ENCODE results near the gene HHAT.

Gene HHAT

GRCh38 chr1:210361665-210362064 is 33.0 kb downstream of the HHAT start:
- no peak for DNase-seq

- no peak for DNase-seq
These were observed 33.8 kb downstream of the HHAT start for GRCh38 chr1:210362526-210362925.

- DNase-seq: no peak
These were observed 34.4 kb downstream of the HHAT start for GRCh38 chr1:210363119-210363518.

GRCh38 chr1:210364479-210364878 is 35.8 kb downstream of the HHAT start:
- no peak for DNase-seq

DNA sequence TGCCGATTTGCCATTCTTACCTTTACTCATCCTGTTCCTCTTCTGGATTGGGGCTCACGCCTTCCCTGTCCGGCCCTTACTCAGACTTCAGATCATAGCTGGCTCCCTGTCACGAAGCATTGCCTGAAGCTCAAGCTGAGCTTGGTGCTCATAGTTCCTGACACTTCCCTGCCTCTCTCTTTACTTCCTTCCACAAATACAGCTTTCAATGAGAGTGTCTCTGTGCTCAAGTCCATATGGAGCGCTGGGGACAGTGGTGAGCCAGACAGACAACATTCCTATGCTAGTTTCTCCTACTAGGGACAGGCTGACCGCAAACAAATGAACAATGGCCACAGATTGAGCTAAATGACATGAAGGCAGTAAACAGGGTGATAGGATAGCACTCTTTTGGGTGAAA is 38.1 kb downstream of the HHAT start:
- no peak for DNase-seq

GRCh38 chr1:210367566-210367965 is 38.9 kb downstream of the HHAT start:
- DNase-seq: no peak

DNA sequence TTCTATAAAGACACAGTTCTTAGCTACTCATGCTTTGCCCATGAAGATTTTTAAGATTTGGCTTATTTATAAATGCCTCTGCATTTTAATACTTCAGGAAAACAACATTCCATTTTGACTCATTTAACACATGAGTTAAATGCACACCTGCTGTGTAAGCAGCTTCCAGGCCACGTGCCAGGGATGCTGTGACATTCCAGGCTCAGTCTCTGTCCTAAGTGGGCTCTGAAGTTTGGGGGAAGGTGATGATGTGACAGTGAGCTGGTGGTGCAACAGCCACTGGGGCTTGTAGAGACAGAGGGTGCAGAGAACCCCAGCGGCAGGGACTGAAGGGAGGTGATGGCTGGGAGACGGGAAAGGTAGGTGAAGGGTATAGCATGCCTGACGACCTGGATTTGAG is 40.7 kb downstream of the HHAT start:
- DNase-seq: no peak

- DNase-seq: no peak
These were observed 43.2 kb downstream of the HHAT start for GRCh38 chr1:210371916-210372315.

GRCh38 chr1:210372491-210372890 is 43.8 kb downstream of the HHAT start:
- no peak for DNase-seq

DNA sequence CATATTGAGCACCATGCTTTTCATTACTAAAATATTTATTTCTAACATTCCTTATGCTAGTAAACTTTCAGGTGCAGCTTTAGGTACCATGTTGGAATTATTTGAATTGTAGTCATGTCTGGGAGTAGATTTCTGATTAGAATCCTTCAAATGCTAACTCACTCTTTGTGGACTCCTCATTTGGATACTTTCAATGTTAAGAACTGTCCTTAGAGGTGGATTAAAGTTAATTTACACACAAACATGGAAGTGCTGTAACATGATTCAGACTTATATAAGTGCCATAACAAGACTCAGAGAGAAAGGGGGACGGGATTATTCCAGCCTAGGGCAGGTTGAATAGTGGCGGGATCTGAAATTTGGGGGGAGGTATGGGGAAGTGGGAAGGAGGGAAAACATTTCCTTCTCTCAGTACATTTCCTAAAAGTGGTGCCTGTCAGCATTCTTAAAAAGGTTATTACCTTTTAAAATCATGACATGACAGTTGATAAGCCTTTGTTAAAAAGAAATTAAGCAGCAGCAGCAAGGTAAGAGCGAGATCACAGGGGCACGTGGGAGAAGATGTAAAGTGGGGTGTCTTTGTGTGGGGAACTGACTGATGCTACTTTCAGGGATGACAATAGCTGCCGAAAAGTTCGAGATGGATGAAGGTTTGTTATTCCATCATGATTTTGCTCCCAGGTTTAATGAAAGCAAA is 44.4 kb downstream of the HHAT start:
- peak in 1 of 2 donors; percentile 26 for DNase-seq

GRCh38 chr1:210373628-210373877 is 44.9 kb downstream of the HHAT start:
- no peak for DNase-seq

- DNase-seq: peak; percentile 76 to 79
These were observed 45.3 kb downstream of the HHAT start for GRCh38 chr1:210373878-210374599.

- no peak for DNase-seq
These were observed 45.9 kb downstream of the HHAT start for GRCh38 chr1:210374600-210374953.

GRCh38 chr1:210376836-210377372 is 48.2 kb downstream of the HHAT start:
- DNase-seq: no peak

GRCh38 chr1:210377731-210378333 is 49.1 kb downstream of the HHAT start:
- no peak for DNase-seq

DNA sequence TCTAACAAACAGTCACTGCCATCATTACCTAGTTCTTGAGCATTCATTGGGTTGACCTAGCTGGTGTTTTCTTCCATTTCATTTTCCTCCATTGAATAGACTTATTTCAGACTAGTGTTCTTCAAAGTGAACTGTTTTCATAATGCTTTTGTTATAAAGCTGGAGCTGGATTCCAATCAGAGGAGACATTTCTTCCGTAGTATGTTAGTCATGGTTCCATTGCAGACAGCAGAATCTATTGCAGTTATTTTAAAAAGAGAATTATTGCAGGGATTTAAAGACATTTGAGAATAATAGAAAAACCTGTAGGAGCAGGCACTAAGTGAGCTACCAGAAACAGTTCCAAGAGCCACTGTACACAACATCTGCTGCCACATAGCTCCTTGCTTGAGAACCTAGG is 50.0 kb downstream of the HHAT start:
- no peak for DNase-seq

DNA sequence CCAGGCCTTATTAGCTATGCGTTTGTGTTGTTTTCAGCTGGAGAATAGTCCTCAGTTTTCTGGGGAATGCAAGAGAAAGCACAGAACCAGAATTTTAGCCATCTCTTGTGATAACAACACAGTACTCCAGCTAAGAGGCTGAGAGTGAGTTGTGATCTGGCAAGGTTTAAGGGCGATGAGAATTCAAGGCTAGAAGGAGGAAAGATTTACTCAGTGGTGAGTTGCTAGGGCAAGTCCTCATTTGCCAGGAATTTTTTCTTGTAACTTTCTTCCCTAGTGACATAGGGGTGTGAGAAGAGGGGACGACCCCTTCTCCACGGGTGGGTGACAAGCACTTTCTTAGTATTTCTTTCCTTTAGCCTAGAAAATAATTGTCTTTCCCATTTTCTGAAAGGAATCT is 53.2 kb downstream of the HHAT start:
- no peak for DNase-seq

GRCh38 chr1:210384625-210385024 is 55.9 kb downstream of the HHAT start:
- no peak for DNase-seq

GRCh38 chr1:210385228-210385627 is 56.5 kb downstream of the HHAT start:
- DNase-seq: no peak

- no peak for DNase-seq
These were observed 65.6 kb downstream of the HHAT start for GRCh38 chr1:210394281-210394821.

GRCh38 chr1:210396541-210396940 is 67.8 kb downstream of the HHAT start:
- no peak for DNase-seq

- no peak for DNase-seq
These were observed 68.5 kb downstream of the HHAT start for GRCh38 chr1:210397252-210397651.

DNA sequence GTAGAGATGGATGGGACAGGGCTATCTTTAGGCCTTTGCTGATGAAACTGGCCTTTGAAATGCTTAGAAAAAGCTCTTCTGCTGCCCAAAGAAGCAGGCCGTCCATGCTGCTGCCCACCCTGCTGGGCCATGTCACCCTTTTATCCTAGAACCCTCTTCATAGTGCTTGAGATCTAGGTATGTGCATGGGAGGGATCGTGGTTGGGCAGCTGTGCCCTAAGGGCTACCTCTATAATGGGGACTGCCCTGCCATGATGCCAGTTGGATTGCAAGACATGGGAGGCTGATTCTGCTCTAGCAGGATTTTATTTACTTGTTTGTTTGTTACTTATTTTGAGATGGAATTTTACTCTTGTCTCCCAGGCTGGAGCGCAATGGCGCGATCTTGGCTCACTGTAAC is 69.0 kb downstream of the HHAT start:
- DNase-seq: no peak

- DNase-seq: no peak
These were observed 69.8 kb downstream of the HHAT start for GRCh38 chr1:210398466-210398865.
